ENCODE results near the gene OR4X1. TPM values are rescaled to one million over a fixed set of nuclear protein-coding genes. Genes with fewer than 3 reads are reported as not detected.
"Not testable (repeated sequence)": the region's sequence is repeated elsewhere in the genome, so short reads cannot be mapped to it uniquely, and the experiment has no call there.

Gene OR4X1
- total RNA-seq, 4 donors from 2014 or later: not detected

- Histone ChIP-seq H3K9me3 (peaks cover 0 to 1% (median 0%) of the 10 kb centered on the region in 4 donors), H3K4me1 (no peaks in the 10 kb centered on the region), H3K27ac (no peak within 1 kb of the TSS), H3K36me3 (no peaks in the 10 kb centered on the region), H3K4me3 (no peak within 1 kb of the TSS), H3K27me3 (no peaks in the 10 kb centered on the region)
- DNase-seq (ENCODE audit: low spot score in 2 of 2): no peak
- 56 to 63% methylated on average over 1 of the region's 1 CpG for WGBS, 2 donors
- TF ChIP-seq POLR2A (IDR thresholded peaks at IDR 0.05) (no peak), CTCF (IDR thresholded peaks at IDR 0.05) (no peak), EP300 (IDR thresholded peaks at IDR 0.05) (no peak)
These were observed 42.3 kb downstream of the OR4X1 start, which contains the start of gene OR4S1 for GRCh38 chr11:48305923-48306322. Gene OR4S1, plus strand, starts transcription at chr11:48306223. Its CDS starts 0 bp downstream, at chr11:48306223.

GRCh38 chr11:48307760-48308386 lies 44.2 kb downstream of the OR4X1 start:
- TF ChIP-seq CTCF (IDR thresholded peaks at IDR 0.05) (peak; percentile 31 to 75 (median 50)), POLR2A (IDR thresholded peaks at IDR 0.05) (no peak), EP300 (IDR thresholded peaks at IDR 0.05) (no peak)
- peak; percentile 23 to 64 for DNase-seq (ENCODE audit: low spot score in 2 of 2)
- Histone ChIP-seq H3K4me1 (no peaks in the 10 kb centered on the region), H3K36me3 (no peaks in the 10 kb centered on the region), H3K4me3 (no peak overlapping the region), H3K9me3 (peaks cover 0 to 4% (median 2%) of the 10 kb centered on the region in 4 donors), H3K27me3 (no peaks in the 10 kb centered on the region), H3K27ac (no peak overlapping the region)
- WGBS, 2 donors: 21 to 28% methylated on average over 5 of the region's 5 CpGs

- not testable (repeated sequence) for H3K4me3 ChIP-seq; H3K36me3 ChIP-seq; H3K27me3 ChIP-seq; H3K4me1 ChIP-seq; H3K27ac ChIP-seq; DNase-seq (ENCODE audit: low spot score in 2 of 2)
- WGBS, 2 donors: 27 to 39% methylated on average over 2 of the region's 2 CpGs
- H3K9me3 ChIP-seq: peaks cover 0 to 11% (median 2%) of the 10 kb centered on the region in 4 donors
These were observed 49.9 kb downstream of the OR4X1 start for GRCh38 chr11:48313590-48313989.

Other genes starting within 250 kb of the OR4X1 start
- gene OR4B1, start 47.1 kb upstream of the OR4X1 start, total RNA-seq: not detected
- gene OR4X2, start 18.8 kb upstream of the OR4X1 start, total RNA-seq: not detected
- not detected for gene OR4S1, start 42.4 kb downstream of the OR4X1 start, total RNA-seq
- gene OR4C3, start 61.1 kb downstream of the OR4X1 start, total RNA-seq: not detected
- not detected for gene OR4C5, start 102.6 kb downstream of the OR4X1 start, total RNA-seq
- not detected for gene OR4A47, start 224.9 kb downstream of the OR4X1 start, total RNA-seq